Loucy (cell line): ENCODE data around the gene PHLDB2.
A peak's percentile ranks its signal among the peaks of the same experiment; 100 is the strongest.

ENCODE experiments used
- H2AFZ ChIP-seq: fragments of 200-600 bp; sonication (generic); 2 replicates; pipeline ENCODE4 v1.6.0; 2016; ENCODE audit warnings: antibody characterized with exemption, mild to moderate bottlenecking, low read length, moderate library complexity
- H3F3A ChIP-seq: fragments of 200-600 bp; 2 replicates; pipeline ENCODE4 v1.6.0; 2016; ENCODE audit warnings: antibody characterized with exemption, low read depth, mild to moderate bottlenecking
- H3K27me3 ChIP-seq: fragments of 200-600 bp; sonication (generic); 2 replicates; pipeline ENCODE4 v1.6.1; 2014; ENCODE audit warnings: low read length, mild to moderate bottlenecking; ENCODE audit not compliant: insufficient read depth, poor library complexity, severe bottlenecking
- H3K36me3 ChIP-seq: fragments of 200-600 bp; sonication (generic); 2 replicates; pipeline ENCODE4 v1.6.1; 2016; ENCODE audit warnings: low read length; ENCODE audit not compliant: insufficient read depth
- H3K4me1 ChIP-seq: fragments of 200-600 bp; sonication (generic); 2 replicates; pipeline ENCODE4 v1.5.1; 2014; ENCODE audit warnings: low read length, mild to moderate bottlenecking; ENCODE audit not compliant: insufficient read depth, poor library complexity, severe bottlenecking
- H3K4me2 ChIP-seq: fragments of 200-600 bp; sonication (generic); 2 replicates; pipeline ENCODE4 v1.6.0; 2014; ENCODE audit warnings: antibody characterized with exemption, low read length, low read depth, mild to moderate bottlenecking; ENCODE audit not compliant: poor library complexity, severe bottlenecking
- H3K4me3 ChIP-seq: fragments of 200-600 bp; sonication (generic); 2 replicates; pipeline ENCODE4 v1.5.1; 2014; ENCODE audit warnings: low read length, mild to moderate bottlenecking, mixed read lengths; ENCODE audit not compliant: poor library complexity, severe bottlenecking
- H3K79me2 ChIP-seq: fragments of 200-600 bp; sonication (generic); 2 replicates; pipeline ENCODE4 v1.6.1; 2014; ENCODE audit warnings: low read length; ENCODE audit not compliant: insufficient read depth
- H3K9ac ChIP-seq: fragments of 200-600 bp; sonication (generic); 2 replicates; pipeline ENCODE4 v1.6.0; 2014; ENCODE audit warnings: mild to moderate bottlenecking, low read depth, low read length, moderate library complexity; ENCODE audit not compliant: poor library complexity, severe bottlenecking
- H3K9me2 ChIP-seq: fragments of 200-600 bp; sonication (generic); replicated peaks from 2 replicates; pipeline ENCODE4 v1.6.1; 2016; ENCODE audit warnings: low read depth, low read length, mixed read lengths
- H3K9me3 ChIP-seq: fragments of 200-600 bp; sonication (generic); 2 replicates; pipeline ENCODE4 v1.6.1; 2014; ENCODE audit warnings: mild to moderate bottlenecking, antibody characterized with exemption, low read length, low read depth; ENCODE audit not compliant: insufficient read depth
- H4K20me1 ChIP-seq: fragments of 200-600 bp; sonication (generic); 2 replicates; pipeline ENCODE4 v1.6.0; 2014; ENCODE audit warnings: antibody characterized with exemption, low read length, mild to moderate bottlenecking; ENCODE audit not compliant: insufficient read depth, poor library complexity, severe bottlenecking
- CTCF ChIP-seq: fragments of 200-600 bp; sonication (generic); conservative IDR thresholded peaks from 2 replicates; pipeline ENCODE4 v1.5.1; 2014; ENCODE audit warnings: mild to moderate bottlenecking, antibody characterized with exemption, low read length
- EZH2phosphoT487 ChIP-seq: fragments of 200-600 bp; IDR thresholded peaks from 2 replicates; pipeline ENCODE4 v1.6.1; 2018; ENCODE audit warnings: antibody characterized with exemption, mild to moderate bottlenecking, moderate library complexity, borderline replicate concordance

The PHLDB2 gene

DNA sequence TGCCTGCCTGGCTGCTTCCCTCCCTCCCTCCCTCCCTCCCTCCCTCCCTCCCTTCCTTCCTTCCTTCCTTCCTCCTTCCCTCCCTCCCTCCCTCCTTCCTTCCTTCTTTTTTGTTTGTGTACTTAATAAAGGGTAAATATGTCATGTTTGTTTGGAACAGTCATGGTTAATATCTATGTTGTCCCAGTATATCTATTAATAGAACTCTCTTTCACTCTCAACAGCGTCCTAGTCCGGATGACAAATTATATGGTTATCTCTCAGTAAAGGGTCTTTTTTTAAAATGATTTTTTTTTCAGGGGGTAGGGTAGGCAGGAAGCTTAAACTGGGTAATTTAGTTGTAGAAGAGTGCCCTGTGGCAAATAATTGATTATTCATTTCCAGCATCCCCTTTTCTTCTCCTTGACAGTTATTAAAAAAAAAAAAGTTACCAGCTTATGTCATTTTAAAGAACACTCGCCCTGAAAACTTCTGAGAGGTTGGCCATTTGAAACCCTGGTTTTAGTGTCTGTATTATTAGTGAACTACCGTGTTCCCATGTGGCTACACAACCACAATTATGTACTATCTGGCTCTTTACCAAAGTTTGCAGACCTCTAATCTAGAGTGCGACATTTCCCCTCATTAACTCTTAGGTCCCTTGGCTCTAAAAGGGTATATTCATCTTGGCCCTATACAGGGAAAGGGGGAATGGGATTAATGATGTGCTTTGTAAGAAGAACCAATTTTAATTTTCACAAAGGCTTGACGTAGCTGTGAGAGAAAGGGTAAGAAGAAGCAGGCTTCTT lies 153.3 kb downstream of the PHLDB2 start:
- no peaks in the 10 kb centered on the region for H4K20me1 ChIP-seq
- no peaks in the 10 kb centered on the region for H3K9me2 ChIP-seq
- TF ChIP-seq EZH2phosphoT487 (no peak), CTCF (no peak)
- H3K4me1 ChIP-seq: peaks cover 12% of the 10 kb centered on the region
- H3K4me3 ChIP-seq: no peak overlapping the region
- no peaks in the 10 kb centered on the region for H3K27me3 ChIP-seq
- H3K9me3 ChIP-seq: no peaks in the 10 kb centered on the region
- no peaks in the 10 kb centered on the region for H3K79me2 ChIP-seq
- H2AFZ ChIP-seq: no peak overlapping the region
- no peak overlapping the region for H3K4me2 ChIP-seq
- no peaks in the 10 kb centered on the region for H3K36me3 ChIP-seq
- H3K9ac ChIP-seq: no peak overlapping the region
- H3F3A ChIP-seq: no peaks in the 10 kb centered on the region

DNA sequence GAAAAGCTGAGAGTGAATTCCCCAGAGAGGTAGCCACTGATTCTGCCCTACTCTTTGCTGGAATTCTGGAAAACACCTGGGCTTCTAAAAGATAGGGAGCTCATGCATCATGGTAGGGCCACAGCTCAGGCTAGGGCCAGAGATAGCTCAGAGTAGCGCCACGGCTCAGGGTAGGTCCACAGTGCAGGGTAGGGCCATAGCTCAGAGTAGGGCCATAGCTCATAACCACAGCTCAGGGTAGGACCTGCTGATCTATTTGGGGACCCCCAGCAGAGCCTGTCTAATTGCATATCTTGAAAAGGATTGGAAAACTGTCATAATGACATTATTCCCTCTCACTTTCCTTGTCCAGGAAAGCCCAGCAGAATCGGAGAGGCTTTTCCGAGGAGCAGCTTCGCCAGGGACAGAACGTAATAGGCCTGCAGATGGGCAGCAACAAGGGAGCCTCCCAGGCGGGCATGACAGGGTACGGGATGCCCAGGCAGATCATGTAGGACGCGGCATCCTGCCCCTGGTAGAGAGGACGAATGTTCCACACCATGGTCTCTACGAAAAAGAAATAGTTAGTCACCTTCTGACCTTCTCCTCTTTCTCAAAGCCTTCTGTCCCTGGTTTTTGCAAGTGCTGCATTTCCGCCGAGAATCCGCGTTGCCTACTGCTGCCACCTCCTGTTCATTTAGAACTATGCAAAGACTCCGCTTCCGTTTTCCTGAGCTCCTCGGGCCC lies 154.2 kb downstream of the PHLDB2 start:
- H2AFZ ChIP-seq: no peak overlapping the region; the same call in 1 of the 2 replicates
- H3K9me2 ChIP-seq: no peaks in the 10 kb centered on the region
- no peaks in the 10 kb centered on the region for H3K36me3 ChIP-seq
- H3K4me2 ChIP-seq: no peak overlapping the region
- H3K9ac ChIP-seq: no peak overlapping the region
- TF ChIP-seq EZH2phosphoT487 (no peak), CTCF (peak; percentile 56)
- H3K27me3 ChIP-seq: no peaks in the 10 kb centered on the region
- peaks cover 12% of the 10 kb centered on the region for H3K4me1 ChIP-seq
- no peaks in the 10 kb centered on the region for H3K79me2 ChIP-seq
- no peaks in the 10 kb centered on the region for H4K20me1 ChIP-seq
- no peaks in the 10 kb centered on the region for H3F3A ChIP-seq
- H3K9me3 ChIP-seq: no peaks in the 10 kb centered on the region
- H3K4me3 ChIP-seq: no peak overlapping the region

DNA sequence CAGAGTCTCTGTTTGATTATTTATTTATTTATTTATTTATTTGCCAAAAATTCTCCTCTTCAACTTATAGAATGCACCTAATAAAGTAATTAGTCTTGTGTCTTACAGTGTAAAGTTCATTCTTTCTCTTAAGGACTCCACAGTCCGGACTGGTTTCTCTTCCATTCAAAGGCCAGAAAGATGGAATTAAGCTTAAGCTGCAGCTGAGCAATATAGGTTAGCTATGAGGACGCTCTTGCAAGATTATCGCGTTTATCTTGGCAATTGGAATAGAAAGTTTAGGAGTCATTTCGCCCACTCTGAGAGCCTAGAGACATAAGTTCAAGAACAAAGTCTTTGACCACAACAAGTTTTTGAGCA lies 154.7 kb downstream of the PHLDB2 start:
- H3K9me3 ChIP-seq: no peaks in the 10 kb centered on the region
- H3F3A ChIP-seq: no peaks in the 10 kb centered on the region
- no peaks in the 10 kb centered on the region for H4K20me1 ChIP-seq
- no peaks in the 10 kb centered on the region for H3K9me2 ChIP-seq
- H3K4me1 ChIP-seq: peaks cover 12% of the 10 kb centered on the region
- H3K79me2 ChIP-seq: no peaks in the 10 kb centered on the region
- H3K9ac ChIP-seq: no peak overlapping the region
- H2AFZ ChIP-seq: peak overlapping the region; percentile 54; the same call in 1 of the 2 replicates
- H3K36me3 ChIP-seq: no peaks in the 10 kb centered on the region
- TF ChIP-seq EZH2phosphoT487: no peak
- TF ChIP-seq CTCF: no peak
- no peak overlapping the region for H3K4me2 ChIP-seq
- no peak overlapping the region for H3K4me3 ChIP-seq
- no peaks in the 10 kb centered on the region for H3K27me3 ChIP-seq
